ENCODE data around the gene UST. TPM values are rescaled to one million over a fixed set of nuclear protein-coding genes. Genes with fewer than 3 reads are reported as not detected.
"Not testable (repeated sequence)": the region's sequence is repeated elsewhere in the genome, so short reads cannot be mapped to it uniquely, and the experiment has no call there.

The UST gene
- total RNA-seq, 2 donors from 2014 or later, result 24.2 to 30.8 TPM

- no peaks in the 10 kb centered on the region for H3K36me3 ChIP-seq
- no peak overlapping the region for H3K4me3 ChIP-seq
- H3K27ac ChIP-seq, result no peak overlapping the region
- ATAC-seq (ENCODE audit: insufficient number of reproducible peaks, low FRiP score, low read depth), result no peak
- peaks cover 3 to 14% of the 10 kb centered on the region in 2 donors for H3K4me1 ChIP-seq (ENCODE audit: control insufficient read depth in 1 of 2, low read depth in 2 of 2)
- H3K27me3 ChIP-seq (replicated peaks; ENCODE audit: insufficient read depth), result no peaks in the 10 kb centered on the region
- no peaks in the 10 kb centered on the region for H3K9me3 ChIP-seq
- DNase-seq (ENCODE audit: low spot score), result no peak
- no peak for TF ChIP-seq CTCF (IDR thresholded peaks at IDR 0.05)
These were observed 93.4 kb downstream of the UST start for GRCh38 chr6:148840256-148840655.

DNA sequence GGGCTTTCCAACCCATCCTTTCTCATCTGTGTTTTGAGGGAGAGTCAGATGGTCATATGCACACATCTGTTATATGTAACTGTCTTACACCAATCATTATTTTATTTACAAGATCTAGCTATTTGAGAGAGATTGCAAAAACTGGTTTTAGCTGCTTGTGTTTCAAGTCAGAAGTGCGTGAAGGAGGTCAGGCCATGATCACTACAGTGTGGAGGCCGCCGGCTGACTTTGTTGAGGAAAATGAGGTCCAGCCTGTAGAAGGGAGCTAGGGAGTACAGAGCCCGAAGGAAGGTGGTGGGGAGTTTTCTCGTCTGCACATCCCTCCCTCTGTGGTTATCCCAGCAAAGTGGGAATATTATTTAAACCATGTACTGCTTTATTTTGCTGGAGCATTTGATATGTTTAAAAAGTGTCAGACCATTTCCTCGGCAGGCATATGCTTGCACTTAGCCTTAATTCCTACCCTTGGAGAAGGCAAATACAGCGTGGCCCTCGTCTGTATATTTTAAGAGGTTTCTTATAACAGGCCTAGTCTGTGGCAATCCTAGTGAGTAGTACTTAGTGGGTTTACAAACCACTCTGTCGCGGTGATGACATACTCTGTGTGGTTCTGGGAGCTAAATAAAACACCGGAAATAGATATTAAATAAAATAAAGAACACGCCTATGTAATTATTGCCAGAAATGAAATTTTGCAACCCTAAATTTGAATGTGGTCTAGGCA lies 95.6 kb downstream of the UST start:
- no peak for TF ChIP-seq CTCF (IDR thresholded peaks at IDR 0.05)
- Histone ChIP-seq H3K4me3 (no peak overlapping the region), H3K36me3 (no peaks in the 10 kb centered on the region), H3K27ac (no peak overlapping the region), H3K27me3 (replicated peaks; ENCODE audit: insufficient read depth) (no peaks in the 10 kb centered on the region), H3K4me1 (ENCODE audit: control insufficient read depth in 1 of 2, low read depth in 2 of 2) (peaks cover 0 to 5% of the 10 kb centered on the region in 2 donors), H3K9me3 (no peaks in the 10 kb centered on the region)
- DNase-seq (ENCODE audit: low spot score), result no peak
- ATAC-seq (ENCODE audit: insufficient number of reproducible peaks, low FRiP score, low read depth), result no peak

DNA sequence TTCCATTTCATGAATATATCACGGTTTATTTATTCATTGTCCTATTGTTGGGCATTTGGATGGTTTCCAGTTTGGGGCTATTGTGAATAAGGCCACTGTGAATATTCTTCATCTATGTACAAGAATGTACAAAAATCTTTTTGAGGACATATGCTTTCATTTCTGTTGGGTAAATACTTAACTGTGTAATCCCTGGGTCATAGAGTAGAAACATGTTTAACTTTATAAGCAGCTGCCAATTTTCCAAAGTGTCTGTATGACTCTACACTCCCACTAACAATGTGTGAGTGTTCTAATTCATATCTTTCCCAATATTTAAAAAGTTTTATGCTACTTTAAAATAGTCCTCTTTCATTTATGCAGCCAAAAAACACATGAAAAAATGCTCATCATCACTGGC lies 98.6 kb downstream of the UST start:
- Histone ChIP-seq H3K36me3 (no peaks in the 10 kb centered on the region), H3K27ac (no peak overlapping the region), H3K27me3 (replicated peaks; ENCODE audit: insufficient read depth) (no peaks in the 10 kb centered on the region), H3K9me3 (no peaks in the 10 kb centered on the region), H3K4me1 (ENCODE audit: control insufficient read depth in 1 of 2, low read depth in 2 of 2) (peaks cover 0 to 7% of the 10 kb centered on the region in 2 donors), H3K4me3 (no peak overlapping the region)
- TF ChIP-seq CTCF (IDR thresholded peaks at IDR 0.05), result no peak
- DNase-seq (ENCODE audit: low spot score) (no peak), ATAC-seq (ENCODE audit: insufficient number of reproducible peaks, low FRiP score, low read depth) (no peak)

DNA sequence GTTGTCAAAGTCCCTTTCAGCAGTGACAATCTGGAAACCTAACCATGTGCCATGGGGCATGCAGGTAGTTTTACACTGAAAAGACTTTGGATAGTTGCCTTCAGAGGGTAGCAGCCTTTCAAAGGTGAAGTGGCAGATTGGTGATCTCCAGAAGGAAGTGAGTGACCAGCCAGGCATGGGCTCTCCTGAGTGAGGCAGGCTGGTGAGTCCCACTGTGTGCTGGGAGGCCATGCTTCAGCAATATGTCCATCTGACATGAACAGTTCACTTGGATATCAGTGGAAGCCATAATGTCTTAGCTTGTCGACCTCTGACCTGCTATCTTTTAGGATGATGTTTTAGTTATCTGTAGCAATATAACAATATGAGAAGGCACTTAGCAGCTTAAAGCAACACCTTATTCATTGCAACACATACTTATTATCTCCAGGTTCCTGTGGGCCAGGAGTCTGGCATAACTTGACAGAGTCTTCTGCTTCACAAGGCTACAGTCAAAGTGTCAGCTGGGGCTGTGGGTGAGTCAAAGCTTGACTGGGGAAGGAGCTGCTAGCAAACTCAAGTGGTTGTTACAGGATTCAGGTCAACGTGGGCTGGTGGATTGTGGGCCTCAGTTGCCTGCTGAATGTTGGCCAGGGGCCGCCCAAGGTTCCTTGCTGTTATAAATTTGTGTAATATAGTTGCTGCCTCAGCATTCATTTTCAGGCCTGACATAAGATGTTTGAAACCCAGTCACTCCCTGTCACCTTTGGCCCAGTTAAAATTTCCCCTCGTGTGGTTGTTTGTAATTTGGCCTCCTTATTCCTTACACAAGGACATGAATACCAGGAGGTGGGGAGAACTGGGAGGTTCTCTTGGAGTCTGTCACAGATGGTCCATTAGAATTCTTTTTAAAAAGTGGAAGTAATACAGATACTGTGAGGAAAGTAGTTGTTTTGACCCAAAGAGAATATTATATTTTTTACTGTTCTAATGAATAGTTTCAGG lies 100.2 kb downstream of the UST start:
- TF ChIP-seq CTCF (IDR thresholded peaks at IDR 0.05), result no peak
- Histone ChIP-seq H3K9me3 (no peaks in the 10 kb centered on the region), H3K4me3 (no peak overlapping the region), H3K27me3 (replicated peaks; ENCODE audit: insufficient read depth) (no peaks in the 10 kb centered on the region), H3K27ac (no peak overlapping the region), H3K4me1 (ENCODE audit: control insufficient read depth in 1 of 2, low read depth in 2 of 2) (peaks cover 0 to 7% of the 10 kb centered on the region in 2 donors), H3K36me3 (no peaks in the 10 kb centered on the region)
- DNase-seq (ENCODE audit: low spot score), result no peak
- no peak for ATAC-seq (ENCODE audit: insufficient number of reproducible peaks, low FRiP score, low read depth)

DNA sequence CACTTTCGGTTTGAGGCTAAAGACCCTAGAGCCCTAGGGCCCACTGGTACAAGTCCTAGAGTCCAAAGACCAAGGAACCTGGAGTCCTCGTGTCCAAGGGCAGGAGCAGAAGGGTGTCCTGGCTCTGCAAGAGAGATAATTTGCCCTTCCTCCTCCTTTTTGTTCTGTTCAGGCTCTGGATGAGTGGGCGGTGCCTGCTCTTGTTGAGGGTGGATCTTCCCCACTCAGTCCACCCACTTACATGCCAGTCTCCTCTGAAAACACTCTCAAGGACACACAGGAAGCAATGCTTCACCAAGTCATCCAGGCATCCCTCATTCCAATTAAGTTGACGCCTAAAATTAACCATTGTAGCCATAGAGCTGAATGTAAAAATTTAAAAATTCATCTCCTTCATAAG lies 102.1 kb downstream of the UST start:
- ATAC-seq (ENCODE audit: insufficient number of reproducible peaks, low FRiP score, low read depth) (no peak), DNase-seq (ENCODE audit: low spot score) (no peak)
- H3K4me3 ChIP-seq, result no peak overlapping the region
- TF ChIP-seq CTCF (IDR thresholded peaks at IDR 0.05), result no peak
- no peaks in the 10 kb centered on the region for H3K36me3 ChIP-seq
- no peak overlapping the region for H3K27ac ChIP-seq
- no peaks in the 10 kb centered on the region for H3K9me3 ChIP-seq
- H3K4me1 ChIP-seq (ENCODE audit: control insufficient read depth in 1 of 2, low read depth in 2 of 2), result peaks cover 0 to 11% of the 10 kb centered on the region in 2 donors
- no peaks in the 10 kb centered on the region for H3K27me3 ChIP-seq (replicated peaks; ENCODE audit: insufficient read depth)

- not testable (repeated sequence) for H3K4me3 ChIP-seq; H3K9me3 ChIP-seq; ATAC-seq (ENCODE audit: insufficient number of reproducible peaks, low FRiP score, low read depth); DNase-seq (ENCODE audit: low spot score); H3K36me3 ChIP-seq; H3K27me3 ChIP-seq (replicated peaks; ENCODE audit: insufficient read depth); H3K27ac ChIP-seq
- peaks cover 2 to 17% of the 10 kb centered on the region in 2 donors for H3K4me1 ChIP-seq (ENCODE audit: control insufficient read depth in 1 of 2, low read depth in 2 of 2)
These were observed 102.6 kb downstream of the UST start for GRCh38 chr6:148849449-148849848.

Measured in thoracic aorta (tissue), 2 donors.